Transverse colon (tissue), 4 donors: ENCODE data around the gene ADGRA3. TPM values are rescaled to one million over a fixed set of nuclear protein-coding genes. Genes with fewer than 3 reads are reported as not detected.

Experiments
- DNase-seq: peaks from one replicate; pipeline ENCODE4 v3.0.0-alpha.2; 2019
- H3K27ac ChIP-seq, 4 donors: fragments of 200-600 bp; sonication (generic); 2 replicates each; pipeline ENCODE4 v1.5.1; 2016 to 2018; ENCODE audit warnings: inconsistent platforms in 4 of 4
- H3K27me3 ChIP-seq: fragments of 200-600 bp; sonication (generic); 2 replicates; pipeline ENCODE4 v1.5.1; 2017; ENCODE audit warnings: inconsistent platforms
- H3K36me3 ChIP-seq, 4 donors: fragments of 200-600 bp; sonication (generic); 2 replicates each; pipeline ENCODE4 v1.5.1; 2017 to 2019; ENCODE audit warnings: inconsistent platforms in 4 of 4
- H3K4me1 ChIP-seq, 4 donors: fragments of 200-600 bp; sonication (generic); 2 replicates each; pipeline ENCODE4 v1.5.1; 2017 to 2020; ENCODE audit warnings: inconsistent platforms in 4 of 4
- H3K4me3 ChIP-seq, 4 donors: fragments of 200-600 bp; sonication (generic); 1 replicate in 1 of 4; 2 replicates in 3 of 4; pipeline versions ENCODE4 v1.5.1 to v1.6.1; 2017 to 2019; ENCODE audit warnings: inconsistent platforms in 4 of 4
- H3K9me3 ChIP-seq, 2 donors: fragments of 200-600 bp; sonication (generic); 2 replicates each; pipeline ENCODE4 v1.5.1; 2017 to 2019; ENCODE audit warnings: inconsistent platforms in 2 of 2
- CTCF ChIP-seq, 5 experiments: fragments of 200-600 bp in 3 of 5; fragments of 450-650 bp in 2 of 5; sonication (generic) in 3 of 5; IDR thresholded peaks; 1 replicate in 2 of 5; 2 replicates in 3 of 5; pipeline ENCODE4 v1.5.1; 2016 to 2017; ENCODE audit warnings: antibody characterized with exemption in 5 of 5, inconsistent platforms in 3 of 5, mild to moderate bottlenecking in 2 of 5, moderate library complexity in 1 of 5
- EP300 ChIP-seq: sonication (generic); formaldehyde crosslinking; IDR thresholded peaks from one replicate; pipeline ENCODE4 v1.6.1; 2017; ENCODE audit warnings: antibody characterized with exemption, low read depth
- POLR2A ChIP-seq: fragments of 450-650 bp; IDR thresholded peaks from one replicate; pipeline ENCODE4 v1.6.1; 2016; ENCODE audit warnings: antibody characterized with exemption, mild to moderate bottlenecking, moderate library complexity
- POLR2AphosphoS5 ChIP-seq, 3 donors: sonication (generic); formaldehyde crosslinking; IDR thresholded peaks; one replicate each; pipeline ENCODE4 v1.6.1; 2016; ENCODE audit warnings: antibody characterized with exemption in 3 of 3
- WGBS, 2 donors: methylation state at CpG; one replicate each; pipeline ENCODE4 v1.1.5; 2018; ENCODE audit warnings: low coverage in 1 of 2; 5-methylcytosine and 5-hydroxymethylcytosine counted together
- in situ Hi-C, 4 donors: fragments of 200-750 bp; cut with MboI; loops; one replicate each; pipeline versions ENCODE4 v1.15.0 to v1.15.1; 2017; ENCODE audit warnings: low sequenced_read_pairs in 3 of 4, low pct_ligation_motif_present in 1 of 4, low pct_unique_long_range_greater_than_20kb in 1 of 4
- intact Hi-C: fragments of 100-400 bp; cut with DNase I; formaldehyde crosslinking; loops from one replicate; pipeline ENCODE4 v1.15.1; 2023; ENCODE audit warnings: low total_unique reads
- total RNA-seq, 4 donors: library from RNA; depleted of rRNA; stranded (reverse); fragments of >200 nt; gene quantifications; one replicate each; pipeline ENCODE4 v1.1.0, GENCODE V29; 2016

The ADGRA3 gene
- total RNA-seq, 4 donors from 2014 or later: 76.7 to 126 (median 91.1) TPM

DNA sequence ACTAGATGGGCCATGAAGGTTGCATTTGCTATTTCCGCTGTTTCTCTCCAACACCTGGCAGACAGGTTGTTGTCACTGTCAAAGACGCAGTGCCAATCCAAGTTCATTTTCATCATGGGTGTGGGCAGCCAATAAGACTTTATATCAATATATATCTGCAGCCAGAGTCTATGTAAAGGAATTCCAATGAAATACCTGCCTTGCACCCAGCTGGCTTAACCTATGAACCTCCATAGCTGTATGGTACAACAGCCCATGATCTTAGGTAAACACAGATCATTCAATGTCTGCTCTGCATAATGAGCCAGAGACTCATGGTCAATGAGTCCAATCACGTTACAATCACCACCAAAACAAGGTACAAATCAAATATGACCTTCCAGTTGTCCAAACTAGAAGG lies 37.7 kb upstream of the ADGRA3 start:
- in situ Hi-C loops (no loop called here), intact Hi-C loops (no loop called here)
- peaks cover 4 to 21% (median 10%) of the 10 kb centered on the region in 4 donors for H3K4me1 ChIP-seq
- no peaks in the 10 kb centered on the region for H3K36me3 ChIP-seq
- TF ChIP-seq POLR2AphosphoS5 (IDR thresholded peaks at IDR 0.05): no peak
- no peak for TF ChIP-seq POLR2A
- no peak for TF ChIP-seq EP300
- no peak for TF ChIP-seq CTCF (IDR thresholded peaks at IDR 0.05)
- H3K4me3 ChIP-seq: no peak overlapping the region
- no peak for DNase-seq
- 46 to 78% methylated on average over 3 of the region's 3 CpGs for WGBS, 2 donors
- peak overlapping the region in 2 of 4 donors; percentile 24 to 43 for H3K27ac ChIP-seq
- peaks cover 0 to 4% of the 10 kb centered on the region in 2 donors for H3K9me3 ChIP-seq
- no peaks in the 10 kb centered on the region for H3K27me3 ChIP-seq

- Histone ChIP-seq H3K4me1 (peaks cover 4 to 21% (median 10%) of the 10 kb centered on the region in 4 donors), H3K4me3 (no peak overlapping the region), H3K36me3 (no peaks in the 10 kb centered on the region), H3K9me3 (peaks cover 0 to 3% of the 10 kb centered on the region in 2 donors), H3K27me3 (no peaks in the 10 kb centered on the region), H3K27ac (peak overlapping the region in 2 of 4 donors; percentile 24 to 43)
- 57 to 79% methylated on average over 1 to 3 of the region's 3 CpGs for WGBS, 2 donors
- DNase-seq: no peak
- in situ Hi-C loops (no loop called here), intact Hi-C loops (no loop called here)
- TF ChIP-seq CTCF (IDR thresholded peaks at IDR 0.05): no peak
- no peak for TF ChIP-seq POLR2AphosphoS5 (IDR thresholded peaks at IDR 0.05)
- no peak for TF ChIP-seq POLR2A
These were observed 36.9 kb upstream of the ADGRA3 start for GRCh38 chr4:22552812-22553211.

GRCh38 chr4:22551550-22551949 lies 35.7 kb upstream of the ADGRA3 start:
- TF ChIP-seq POLR2A: no peak
- no peak for TF ChIP-seq POLR2AphosphoS5 (IDR thresholded peaks at IDR 0.05)
- no peak for TF ChIP-seq CTCF (IDR thresholded peaks at IDR 0.05)
- TF ChIP-seq EP300: no peak
- H3K9me3 ChIP-seq: no peaks in the 10 kb centered on the region
- 59 to 67% methylated on average over 1 of the region's 1 CpG for WGBS, 2 donors
- no peak for DNase-seq
- H3K36me3 ChIP-seq: no peaks in the 10 kb centered on the region
- H3K27ac ChIP-seq: no peak overlapping the region
- peaks cover 0 to 13% (median 7%) of the 10 kb centered on the region in 4 donors for H3K4me1 ChIP-seq
- intact Hi-C loops: no loop called here
- in situ Hi-C loops: no loop called here
- H3K4me3 ChIP-seq: no peak overlapping the region
- H3K27me3 ChIP-seq: no peaks in the 10 kb centered on the region

- intact Hi-C loops (no loop called here), in situ Hi-C loops (no loop called here)
- no peaks in the 10 kb centered on the region for H3K36me3 ChIP-seq
- 63 to 69% methylated on average over 3 of the region's 3 CpGs for WGBS, 2 donors
- DNase-seq: no peak
- H3K4me1 ChIP-seq: no peaks in the 10 kb centered on the region
- no peaks in the 10 kb centered on the region for H3K27me3 ChIP-seq
- no peak overlapping the region for H3K4me3 ChIP-seq
- H3K9me3 ChIP-seq: no peaks in the 10 kb centered on the region
- no peak overlapping the region for H3K27ac ChIP-seq
- no peak for TF ChIP-seq CTCF (IDR thresholded peaks at IDR 0.05)
- TF ChIP-seq POLR2A: no peak
- TF ChIP-seq EP300: no peak
- TF ChIP-seq POLR2AphosphoS5 (IDR thresholded peaks at IDR 0.05): no peak
These were observed 30.4 kb upstream of the ADGRA3 start for GRCh38 chr4:22546299-22546698.
